ENCODE data around the gene ZXDC.

- TF ChIP-seq CTCF (conservative IDR thresholded peaks at IDR 0.05; ENCODE audit: low read length) (no peak), EZH2phosphoT487 (IDR thresholded peaks at IDR 0.05; ENCODE audit: borderline replicate concordance) (no peak)
Measured at GRCh38 chr3:126507886-126508285, 32.2 kb upstream of the ZXDC start.

All from Loucy (cell line).